ENCODE measurements around the gene FCER1G. TPM values are rescaled to one million over a fixed set of nuclear protein-coding genes. Genes with fewer than 3 reads are reported as not detected.
A peak's percentile ranks its signal among the peaks of the same experiment; 100 is the strongest.
"Not testable (repeated sequence)": the region's sequence is repeated elsewhere in the genome, so short reads cannot be mapped to it uniquely, and the experiment has no call there.

Gene FCER1G
- total RNA-seq, 1 experiment from 2014 or later: 1.0 TPM

GRCh38 chr1:161250829-161251228, 35.7 kb downstream of the FCER1G start:
- no peak overlapping the region for H3K4me3 Mint-ChIP-seq (ENCODE audit: unreplicated experiment)
- intact Hi-C loops (cut with micrococcal nuclease): no loop called here
- peaks cover 6% of the 10 kb centered on the region for H3K9me3 Mint-ChIP-seq (ENCODE audit: unreplicated experiment)
- ChIA-PET POLR2A (no interaction called here), CTCF (interaction anchor here (1.2 to 5.9 kb wide), 4 partner anchors 21 to 131 kb away, joined by 3 to 34 read pairs (median 31); partner anchors contain the start of gene TOMM40L)
- H3K27ac Mint-ChIP-seq (ENCODE audit: low read depth, unreplicated experiment): no peak overlapping the region
- H3K4me1 Mint-ChIP-seq (ENCODE audit: insufficient read depth, unreplicated experiment): no peaks in the 10 kb centered on the region
- BruUV-seq (replicated peaks): no TSS peak
- no peak for DNase-seq (ENCODE audit: unreplicated experiment)
- no peaks in the 10 kb centered on the region for H3K27me3 Mint-ChIP-seq (ENCODE audit: insufficient read depth, unreplicated experiment)
- TF ChIP-seq, protein P1, sequence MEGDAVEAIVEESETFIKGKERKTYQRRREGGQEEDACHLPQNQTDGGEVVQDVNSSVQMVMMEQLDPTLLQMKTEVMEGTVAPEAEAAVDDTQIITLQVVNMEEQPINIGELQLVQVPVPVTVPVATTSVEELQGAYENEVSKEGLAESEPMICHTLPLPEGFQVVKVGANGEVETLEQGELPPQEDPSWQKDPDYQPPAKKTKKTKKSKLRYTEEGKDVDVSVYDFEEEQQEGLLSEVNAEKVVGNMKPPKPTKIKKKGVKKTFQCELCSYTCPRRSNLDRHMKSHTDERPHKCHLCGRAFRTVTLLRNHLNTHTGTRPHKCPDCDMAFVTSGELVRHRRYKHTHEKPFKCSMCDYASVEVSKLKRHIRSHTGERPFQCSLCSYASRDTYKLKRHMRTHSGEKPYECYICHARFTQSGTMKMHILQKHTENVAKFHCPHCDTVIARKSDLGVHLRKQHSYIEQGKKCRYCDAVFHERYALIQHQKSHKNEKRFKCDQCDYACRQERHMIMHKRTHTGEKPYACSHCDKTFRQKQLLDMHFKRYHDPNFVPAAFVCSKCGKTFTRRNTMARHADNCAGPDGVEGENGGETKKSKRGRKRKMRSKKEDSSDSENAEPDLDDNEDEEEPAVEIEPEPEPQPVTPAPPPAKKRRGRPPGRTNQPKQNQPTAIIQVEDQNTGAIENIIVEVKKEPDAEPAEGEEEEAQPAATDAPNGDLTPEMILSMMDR (IDR thresholded peaks at IDR 0.05; ENCODE audit: unreplicated experiment): no peak
- H3K36me3 Mint-ChIP-seq (ENCODE audit: insufficient read depth, unreplicated experiment): no peaks in the 10 kb centered on the region

DNA sequence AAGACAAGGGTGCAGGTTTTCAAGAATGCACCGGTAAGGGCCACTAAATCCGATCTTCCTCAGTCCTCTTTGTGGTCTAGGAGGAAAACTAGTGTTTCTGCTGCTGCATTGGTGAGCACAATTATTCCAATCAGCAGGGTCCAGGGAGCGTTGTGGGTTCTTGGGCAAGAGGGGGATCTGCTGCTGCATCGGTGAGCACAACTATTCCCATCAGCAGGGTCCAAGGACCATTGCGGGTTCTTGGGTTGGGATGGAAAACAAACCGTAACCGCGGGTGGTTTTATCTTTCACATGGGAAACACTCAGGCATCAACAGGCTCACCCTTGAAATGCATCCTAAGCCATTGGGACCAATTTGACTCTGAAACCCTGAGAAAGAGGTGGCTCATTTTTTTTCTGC, 36.5 kb downstream of the FCER1G start:
- no peak overlapping the region for H3K27ac Mint-ChIP-seq (ENCODE audit: low read depth, unreplicated experiment)
- TF ChIP-seq, protein P1 (IDR thresholded peaks at IDR 0.05; ENCODE audit: unreplicated experiment): no peak
- H3K36me3 Mint-ChIP-seq (ENCODE audit: insufficient read depth, unreplicated experiment): no peaks in the 10 kb centered on the region
- intact Hi-C loops (cut with micrococcal nuclease): no loop called here
- BruUV-seq (replicated peaks): no TSS peak
- CTCF ChIA-PET: interaction anchor here (1.3 to 1.5 kb wide), 2 partner anchors 25 to 40 kb away, joined by 4 to 5 read pairs; partner anchors contain the start of gene TOMM40L
- no peaks in the 10 kb centered on the region for H3K27me3 Mint-ChIP-seq (ENCODE audit: insufficient read depth, unreplicated experiment)
- peaks cover 13% of the 10 kb centered on the region for H3K9me3 Mint-ChIP-seq (ENCODE audit: unreplicated experiment)
- no peak overlapping the region for H3K4me3 Mint-ChIP-seq (ENCODE audit: unreplicated experiment)
- H3K4me1 Mint-ChIP-seq (ENCODE audit: insufficient read depth, unreplicated experiment): no peaks in the 10 kb centered on the region
- POLR2A ChIA-PET: interaction anchor here (0.7 kb wide), 1 partner anchor 474 kb away, joined by 3 read pairs; no protein-coding TSS in a partner anchor
- no peak for DNase-seq (ENCODE audit: unreplicated experiment)

GRCh38 chr1:161255302-161255701, 40.2 kb downstream of the FCER1G start:
- Mint-ChIP-seq H3K27me3 (ENCODE audit: insufficient read depth, unreplicated experiment) (peaks cover 26% of the 10 kb centered on the region), H3K9me3 (ENCODE audit: unreplicated experiment) (peaks cover 24% of the 10 kb centered on the region)
- H3K27ac Mint-ChIP-seq (ENCODE audit: low read depth, unreplicated experiment); POLR2A ChIA-PET; BruUV-seq (replicated peaks); DNase-seq (ENCODE audit: unreplicated experiment); H3K4me1 Mint-ChIP-seq (ENCODE audit: insufficient read depth, unreplicated experiment); H3K36me3 Mint-ChIP-seq (ENCODE audit: insufficient read depth, unreplicated experiment); H3K4me3 Mint-ChIP-seq (ENCODE audit: unreplicated experiment); intact Hi-C loops (cut with micrococcal nuclease): not testable (repeated sequence)
- CTCF ChIA-PET: interaction anchor here (1.5 kb wide), 1 partner anchor 12 kb away, joined by 3 read pairs; no protein-coding TSS in a partner anchor

DNA sequence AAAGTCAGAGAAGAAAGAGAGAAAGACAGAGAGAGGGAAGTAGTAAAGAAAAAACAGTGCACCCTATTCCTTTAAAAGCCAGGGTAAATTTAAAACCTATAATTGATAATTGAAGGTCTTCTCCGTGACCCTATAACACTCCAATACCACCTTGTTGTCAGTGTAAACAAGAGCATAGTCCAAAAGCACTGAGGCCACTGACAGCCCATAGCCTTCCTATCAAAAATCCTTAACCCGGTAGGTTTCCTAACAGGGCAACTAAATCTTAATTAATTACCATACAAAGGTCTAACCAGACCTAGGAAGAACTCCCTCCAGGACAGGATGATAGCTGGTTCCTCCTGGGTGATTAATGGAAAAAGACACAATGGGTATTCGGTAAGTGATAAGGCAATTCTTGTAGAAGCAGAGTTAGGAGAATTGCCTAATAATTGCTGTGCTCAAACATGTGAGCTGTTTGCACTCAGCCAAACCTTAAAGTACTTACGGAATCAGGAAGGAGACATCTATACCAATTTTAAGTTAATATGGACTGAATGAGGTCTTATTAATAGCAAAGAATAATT, 40.9 kb downstream of the FCER1G start:
- not testable (repeated sequence) for BruUV-seq (replicated peaks); H3K36me3 Mint-ChIP-seq (ENCODE audit: insufficient read depth, unreplicated experiment)
- CTCF ChIA-PET: interaction anchor here (1.5 to 6.2 kb wide), 3 partner anchors 13 to 35 kb away, joined by 3 to 46 read pairs (median 21); partner anchors contain the start of gene TOMM40L

GRCh38 chr1:161257109-161257508, 42.0 kb downstream of the FCER1G start:
- H3K27ac Mint-ChIP-seq (ENCODE audit: low read depth, unreplicated experiment): not testable (repeated sequence)
- CTCF ChIA-PET: interaction anchor here (1.3 to 6.2 kb wide), 3 partner anchors 9 to 34 kb away, joined by 3 to 46 read pairs (median 21); partner anchors contain the start of gene TOMM40L

More for the DNA sequence above, 40.9 kb downstream of the FCER1G start:
- H3K27ac Mint-ChIP-seq (ENCODE audit: low read depth, unreplicated experiment); H3K4me3 Mint-ChIP-seq (ENCODE audit: unreplicated experiment); DNase-seq (ENCODE audit: unreplicated experiment); H3K4me1 Mint-ChIP-seq (ENCODE audit: insufficient read depth, unreplicated experiment); intact Hi-C loops (cut with micrococcal nuclease): not testable (repeated sequence)
- H3K9me3 Mint-ChIP-seq (ENCODE audit: unreplicated experiment): peaks cover 24% of the 10 kb centered on the region
- H3K27me3 Mint-ChIP-seq (ENCODE audit: insufficient read depth, unreplicated experiment): peaks cover 34% of the 10 kb centered on the region
- POLR2A ChIA-PET: interaction anchor here (0.8 kb wide), 1 partner anchor 67 kb away, joined by 3 read pairs; no protein-coding TSS in a partner anchor

More at GRCh38 chr1:161257109-161257508, 42.0 kb downstream of the FCER1G start:
- H3K36me3 Mint-ChIP-seq (ENCODE audit: insufficient read depth, unreplicated experiment); POLR2A ChIA-PET; H3K4me3 Mint-ChIP-seq (ENCODE audit: unreplicated experiment); H3K4me1 Mint-ChIP-seq (ENCODE audit: insufficient read depth, unreplicated experiment); intact Hi-C loops (cut with micrococcal nuclease); BruUV-seq (replicated peaks): not testable (repeated sequence)
- peaks cover 44% of the 10 kb centered on the region for H3K27me3 Mint-ChIP-seq (ENCODE audit: insufficient read depth, unreplicated experiment)
- DNase-seq (ENCODE audit: unreplicated experiment): peak; percentile 25
- peaks cover 24% of the 10 kb centered on the region for H3K9me3 Mint-ChIP-seq (ENCODE audit: unreplicated experiment)

Measured in MCF 10A (cell line).